ENCODE measurements around the gene IFNGR1. TPM values are rescaled to one million over a fixed set of nuclear protein-coding genes. Genes with fewer than 3 reads are reported as not detected.
A peak's percentile ranks its signal among the peaks of the same experiment; 100 is the strongest.

Gene IFNGR1
- total and polyA plus RNA-seq, 2 of the 13 experiments (the other 11 are each of a cell fraction or from before 2014, with no cell fraction given), result 82.8 to 87.8 TPM

- TF ChIP-seq ZNF530 (CRISPR knock-in tag; IDR thresholded peaks at IDR 0.05; ENCODE audit: low read depth) (no peak), SAFB2 (CRISPR knock-in tag; IDR thresholded peaks at IDR 0.05; ENCODE audit: borderline replicate concordance, low read depth) (no peak), SNRNP70 (IDR thresholded peaks at IDR 0.05; ENCODE audit: low read depth, low read length) (no peak), PAXIP1 (CRISPR knock-in tag; conservative IDR thresholded peaks at IDR 0.05) (no peak), RELA (CRISPR knock-in tag; IDR thresholded peaks at IDR 0.05) (no peak), ZBTB39 (CRISPR knock-in tag; IDR thresholded peaks at IDR 0.05) (0 out of 2 replicates have a peak, but pooled peaks have one; percentile 3), ZNF33A (CRISPR knock-in tag; IDR thresholded peaks at IDR 0.05; ENCODE audit: borderline replicate concordance) (no peak), SAP130 (CRISPR knock-in tag; IDR thresholded peaks at IDR 0.05; ENCODE audit: low read depth) (0 out of 2 replicates have a peak, but pooled peaks have one; percentile 10), ATRX (CRISPR knock-in tag; IDR thresholded peaks at IDR 0.05; ENCODE audit: borderline replicate concordance) (no peak), IKZF5 (CRISPR knock-in tag; IDR thresholded peaks at IDR 0.05) (0 out of 2 replicates have a peak, but pooled peaks have one; percentile 17), STAG1 (CRISPR knock-in tag; IDR thresholded peaks at IDR 0.05) (no peak), MLXIP (CRISPR knock-in tag; IDR thresholded peaks at IDR 0.05; ENCODE audit: borderline replicate concordance) (peak; percentile 39; the same call in 1 of the 2 replicates), ZNF512 (CRISPR knock-in tag; IDR thresholded peaks at IDR 0.05) (no peak), ZBTB3 (CRISPR knock-in tag; IDR thresholded peaks at IDR 0.05; ENCODE audit: borderline replicate concordance, low read depth) (no peak), ARID3A (IDR thresholded peaks at IDR 0.05; ENCODE audit: low read depth, low read length) (no peak), ZNF766 (CRISPR knock-in tag; IDR thresholded peaks at IDR 0.05; ENCODE audit: borderline replicate concordance) (no peak)
These were observed 690 bp downstream of the IFNGR1 start (continued) for GRCh38 chr6:137218473-137218916.

Measured in HepG2 (cell line).